Stimulated activated CD4-positive, alpha-beta T cell treated with anti-CD3 and anti-CD28 coated beads, Interleukin-12 subunit alpha, Interleukin-12 subunit beta, amount 100 ng/mL, for 24 hours (primary cell): Measurements from ENCODE around the gene GRAMD1A.

Source experiments
- DNase-seq, 2 experiments: peaks; one replicate each; pipeline ENCODE4 v3.0.0-alpha.2; 2020; ENCODE audit warnings: low read depth in 2 of 2

GRAMD1A gene

GRCh38 chr19:35053667-35054293, 53.7 kb downstream of the GRAMD1A start:
- DNase-seq = no peak

GRCh38 chr19:35054626-35055025, 54.5 kb downstream of the GRAMD1A start:
- DNase-seq = no peak

- no peak for DNase-seq
Observed at GRCh38 chr19:35055715-35056179, 55.6 kb downstream of the GRAMD1A start.

- DNase-seq = no peak
Observed at GRCh38 chr19:35056513-35057063, 56.5 kb downstream of the GRAMD1A start.

- DNase-seq = no peak
Observed at GRCh38 chr19:35058370-35058769, 58.2 kb downstream of the GRAMD1A start.

- no peak for DNase-seq
Observed at GRCh38 chr19:35059006-35059798, 59.1 kb downstream of the GRAMD1A start.

GRCh38 chr19:35059799-35060091, 59.6 kb downstream of the GRAMD1A start:
- DNase-seq = no peak

GRCh38 chr19:35060160-35060855, 60.2 kb downstream of the GRAMD1A start:
- no peak for DNase-seq

GRCh38 chr19:35061583-35062373, 61.7 kb downstream of the GRAMD1A start:
- DNase-seq = no peak

GRCh38 chr19:35062942-35063341, 62.8 kb downstream of the GRAMD1A start:
- no peak for DNase-seq

- DNase-seq = no peak
Observed at GRCh38 chr19:35063940-35064818, 64.1 kb downstream of the GRAMD1A start.

GRCh38 chr19:35065574-35065973, 65.5 kb downstream of the GRAMD1A start:
- DNase-seq = no peak

GRCh38 chr19:35066121-35066520, 66.0 kb downstream of the GRAMD1A start:
- DNase-seq = no peak

- peak; percentile 79 to 94 for DNase-seq
Observed at GRCh38 chr19:35066691-35067563, 66.8 kb downstream of the GRAMD1A start.

- no peak for DNase-seq
Observed at GRCh38 chr19:35068941-35069634, 69.0 kb downstream of the GRAMD1A start.

GRCh38 chr19:35069696-35070095, 69.6 kb downstream of the GRAMD1A start:
- DNase-seq = no peak

- no peak for DNase-seq
Observed at GRCh38 chr19:35070471-35070870, 70.3 kb downstream of the GRAMD1A start.

- DNase-seq = no peak
Observed at GRCh38 chr19:35073516-35073915, 73.4 kb downstream of the GRAMD1A start.

GRCh38 chr19:35073941-35074340, 73.8 kb downstream of the GRAMD1A start:
- DNase-seq = no peak
